Heart left ventricle (tissue), 16 donors: ENCODE measurements around the gene NEUROG3. TPM values are rescaled to one million over a fixed set of nuclear protein-coding genes. Genes with fewer than 3 reads are reported as not detected.

ENCODE experiments used
- ATAC-seq, 4 donors: fragments of 200-7000 bp; cut with Tn5 transposase; one replicate each; pipeline ENCODE4 v1.9.1; 2020 to 2022; ENCODE audit warnings: moderate library complexity in 4 of 4, mild to moderate bottlenecking in 3 of 4, moderate number of reproducible peaks in 1 of 4
- DNase-seq, 5 donors: peaks; one replicate each; pipeline ENCODE4 v3.0.0-alpha.2; 2020
- H3K27ac ChIP-seq, 12 donors: fragments of 200-600 bp; sonication (generic) in 4 of 12; one replicate each; pipeline versions ENCODE4 v1.5.0 to v1.8.0; 2016 to 2022; ENCODE audit warnings: mild to moderate bottlenecking in 2 of 12
- H3K27me3 ChIP-seq, 9 donors: fragments of 200-600 bp; sonication (generic) in 2 of 9; one replicate each; pipeline versions ENCODE4 v1.5.1 to v1.8.0; 2016 to 2022; ENCODE audit warnings: mild to moderate bottlenecking in 3 of 9
- H3K36me3 ChIP-seq, 9 donors: fragments of 200-600 bp; sonication (generic) in 2 of 9; one replicate each; pipeline versions ENCODE4 v1.5.0 to v1.8.0; 2018 to 2022; ENCODE audit warnings: mild to moderate bottlenecking in 2 of 9
- H3K4me1 ChIP-seq, 12 donors: fragments of 200-600 bp; sonication (generic) in 4 of 12; one replicate each; pipeline versions ENCODE4 v1.5.0 to v1.8.0; 2016 to 2022; ENCODE audit warnings: mild to moderate bottlenecking in 3 of 12
- H3K4me3 ChIP-seq, 12 donors: fragments of 200-600 bp; sonication (generic) in 4 of 12; one replicate each; pipeline versions ENCODE4 v1.5.0 to v1.8.0; 2017 to 2022; ENCODE audit warnings: mild to moderate bottlenecking in 9 of 12, moderate library complexity in 4 of 12
- H3K9me3 ChIP-seq, 12 donors: fragments of 200-600 bp; sonication (generic) in 4 of 12; one replicate each; pipeline versions ENCODE4 v1.5.0 to v1.8.0; 2016 to 2022; ENCODE audit warnings: mild to moderate bottlenecking in 1 of 12
- POLR2A ChIP-seq, 2 donors: fragments of 450-650 bp; IDR thresholded peaks; one replicate each; pipeline ENCODE4 v1.6.1; 2017; ENCODE audit warnings: antibody characterized with exemption in 2 of 2, mild to moderate bottlenecking in 2 of 2, moderate library complexity in 2 of 2
- WGBS, 4 donors: extraction: QIAGEN DNeasy Blood & Tissue Kit in 2 of 4; methylation state at CpG; one replicate each; pipeline versions ENCODE4 v1.1.5 to v1.1.7; 2013 to 2018; 5-methylcytosine and 5-hydroxymethylcytosine counted together
- intact Hi-C, 10 donors: fragments of 100-400 bp; cut with DNase I; formaldehyde crosslinking; loops; one replicate each; pipeline versions ENCODE4 v1.11.1 to v1.14.2; 2022
- polyA plus RNA-seq, 2 donors: library from polyadenylated mRNA; stranded (reverse); fragments of 200-250 nt; gene quantifications; one replicate each; pipeline ENCODE4 v1.2.3, GENCODE V29; 2013
- total RNA-seq, 9 donors: library from RNA; depleted of rRNA in 2 of 9; stranded (reverse); fragments of >200 nt in 2 of 9; fragmentation: NEBNext Ultra II Directional in 3 of 9; extraction: Animal tissue kit (Norgen Biotek cat#: 25700) in 3 of 9; gene quantifications; one replicate each; pipeline versions ENCODE4 v1.1.0 to v1.2.4, GENCODE V29; 2016 to 2023
- TF ChIP-seq, protein P1 (sequence below), 12 donors: fragments of 200-600 bp; sonication (generic) in 4 of 12; IDR thresholded peaks; one replicate each; pipeline versions ENCODE4 v1.5.0 to v1.8.0; 2018 to 2022; ENCODE audit warnings: antibody characterized with exemption in 12 of 12, mild to moderate bottlenecking in 5 of 12
- donor health status: ischemic (EF 13 %, LVEDD 7.1; RV severe dilation, severe dysfunction).
- donor health status: healthy with polysubstance abuse.
- donor health status: DM: no; HTN: yes; CAD: no.
- donor health status: DM: no; HTN: no; CAD: no.
- donor health status: ischemic (EF 25% LVEDD 6.9; RV normal size, moderate dysfunction).
- donor health status: ischemic (EF 25% LVEDD 5.7; RV mildly dilated, moderate dysfunction).
- donor health status: healthy.
- donor health status: DM: yes; HTN: yes; CAD: no.
- donor health status: ischemic (EF 35%, LVEDD 5.7; RV mildly dilated, moderate dysfunction).
- donor health status: nonischemic (EF 11% LVEDD 7.7; RV severe dilation, severe dysfunction).
- donor health status: DM: yes; HTN: yes; CAD: no.
- donor health status: PGD.
- donor health status: ischemic (EF 29% LVEDD 5.4; RV normal size, mild dysfunction).
- donor health status: nonischemic (EF 23%, LVEDD 6.1; RV moderate dilation, normal function).

The NEUROG3 gene
- total and polyA plus RNA-seq, 11 donors = not detected

DNA sequence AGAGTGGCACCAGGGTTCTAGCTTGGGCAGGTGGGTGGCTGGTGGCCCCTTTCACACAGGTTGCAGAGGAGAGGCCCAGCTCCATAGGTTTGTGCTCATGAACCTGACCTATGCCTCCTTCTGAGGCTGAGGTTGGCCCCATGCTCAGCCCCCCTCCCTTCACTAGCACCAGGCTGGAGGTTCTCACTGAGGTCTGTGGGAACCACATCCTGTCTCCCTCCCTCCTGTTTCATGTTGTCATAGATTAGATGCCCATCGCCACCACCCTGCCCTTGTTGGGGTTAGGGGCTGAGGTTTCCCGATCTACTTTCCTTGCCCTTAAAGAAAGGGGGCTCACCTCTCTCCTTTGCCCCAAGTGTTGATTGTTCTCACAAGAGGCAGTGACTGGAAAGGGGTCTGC lies 14.7 kb downstream of the NEUROG3 start:
- Histone ChIP-seq H3K9me3 (no peaks in the 10 kb centered on the region), H3K36me3 (no peaks in the 10 kb centered on the region), H3K27ac (no peak overlapping the region), H3K27me3 (peaks cover 0 to 10% (median 0%) of the 10 kb centered on the region in 9 donors), H3K4me1 (no peaks in the 10 kb centered on the region), H3K4me3 (no peak overlapping the region)
- 71 to 91% (median 85%) methylated on average over 2 of the region's 2 CpGs for WGBS, 4 donors
- intact Hi-C loops = no loop called here
- no peak for TF ChIP-seq POLR2A (IDR thresholded peaks at IDR 0.05)
- TF ChIP-seq, protein P1, sequence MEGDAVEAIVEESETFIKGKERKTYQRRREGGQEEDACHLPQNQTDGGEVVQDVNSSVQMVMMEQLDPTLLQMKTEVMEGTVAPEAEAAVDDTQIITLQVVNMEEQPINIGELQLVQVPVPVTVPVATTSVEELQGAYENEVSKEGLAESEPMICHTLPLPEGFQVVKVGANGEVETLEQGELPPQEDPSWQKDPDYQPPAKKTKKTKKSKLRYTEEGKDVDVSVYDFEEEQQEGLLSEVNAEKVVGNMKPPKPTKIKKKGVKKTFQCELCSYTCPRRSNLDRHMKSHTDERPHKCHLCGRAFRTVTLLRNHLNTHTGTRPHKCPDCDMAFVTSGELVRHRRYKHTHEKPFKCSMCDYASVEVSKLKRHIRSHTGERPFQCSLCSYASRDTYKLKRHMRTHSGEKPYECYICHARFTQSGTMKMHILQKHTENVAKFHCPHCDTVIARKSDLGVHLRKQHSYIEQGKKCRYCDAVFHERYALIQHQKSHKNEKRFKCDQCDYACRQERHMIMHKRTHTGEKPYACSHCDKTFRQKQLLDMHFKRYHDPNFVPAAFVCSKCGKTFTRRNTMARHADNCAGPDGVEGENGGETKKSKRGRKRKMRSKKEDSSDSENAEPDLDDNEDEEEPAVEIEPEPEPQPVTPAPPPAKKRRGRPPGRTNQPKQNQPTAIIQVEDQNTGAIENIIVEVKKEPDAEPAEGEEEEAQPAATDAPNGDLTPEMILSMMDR (IDR thresholded peaks at IDR 0.05) = no peak
- DNase-seq (no peak), ATAC-seq (no peak)

DNA sequence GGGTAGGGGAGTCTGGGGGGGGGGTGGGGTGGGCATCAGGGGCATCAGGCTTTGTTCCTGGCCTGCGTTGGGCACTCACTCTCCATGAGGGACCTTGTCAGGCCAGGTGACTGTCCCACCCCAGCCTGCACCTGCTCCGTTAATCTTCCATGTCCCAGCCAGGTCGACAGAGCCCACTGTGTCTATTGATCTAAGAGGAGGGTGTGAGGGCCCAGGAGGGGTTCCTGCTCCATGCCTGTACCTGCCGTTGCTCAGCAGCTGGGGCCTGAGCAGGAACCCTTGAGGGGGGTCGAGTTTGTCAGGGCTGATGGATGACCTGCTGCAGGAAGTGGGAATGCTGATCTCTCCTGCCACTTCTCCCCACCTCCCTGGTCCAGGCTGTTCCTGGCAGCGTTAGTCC lies 18.6 kb downstream of the NEUROG3 start:
- no peaks in the 10 kb centered on the region for H3K36me3 ChIP-seq
- H3K27me3 ChIP-seq = peaks cover 0 to 6% (median 0%) of the 10 kb centered on the region in 9 donors
- H3K27ac ChIP-seq = no peak overlapping the region
- ATAC-seq (no peak), DNase-seq (no peak)
- H3K9me3 ChIP-seq = peaks cover 0 to 20% (median 15%) of the 10 kb centered on the region in 12 donors
- TF ChIP-seq, protein P1 (IDR thresholded peaks at IDR 0.05) = no peak
- TF ChIP-seq POLR2A (IDR thresholded peaks at IDR 0.05) = no peak
- no peak overlapping the region for H3K4me3 ChIP-seq
- 33 to 39% (median 37%) methylated on average over 4 to 6 of the region's 6 CpGs for WGBS, 4 donors
- H3K4me1 ChIP-seq = no peaks in the 10 kb centered on the region
- intact Hi-C loops = no loop called here

DNA sequence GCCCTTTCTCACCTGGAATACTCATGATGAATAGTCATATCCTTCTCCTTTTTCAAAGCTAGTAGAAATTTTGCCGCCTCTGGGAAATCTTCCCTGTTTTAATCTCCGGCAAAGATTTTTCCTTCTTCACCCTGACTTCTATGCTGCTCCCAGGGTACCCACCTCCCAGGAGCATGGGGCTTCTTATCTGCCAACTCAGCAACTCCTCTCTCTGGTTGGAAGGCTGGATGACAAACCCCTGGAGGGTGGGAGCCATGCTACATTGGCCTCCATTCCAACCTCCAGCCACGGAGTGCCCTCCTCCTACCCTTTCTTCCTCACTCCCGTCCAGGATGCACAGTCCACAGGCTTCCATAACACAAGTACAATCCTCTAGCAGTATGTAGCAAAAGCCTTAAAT lies 19.9 kb downstream of the NEUROG3 start:
- Histone ChIP-seq H3K4me1 (no peaks in the 10 kb centered on the region), H3K27ac (no peak overlapping the region), H3K4me3 (no peak overlapping the region), H3K27me3 (peaks cover 0 to 6% (median 0%) of the 10 kb centered on the region in 9 donors), H3K36me3 (no peaks in the 10 kb centered on the region), H3K9me3 (peaks cover 0 to 32% (median 26%) of the 10 kb centered on the region in 12 donors)
- intact Hi-C loops = no loop called here
- no peak for DNase-seq
- WGBS, 4 donors = 73 to 82% (median 79%) methylated on average over 4 of the region's 4 CpGs
- ATAC-seq = no peak
- TF ChIP-seq POLR2A (IDR thresholded peaks at IDR 0.05) = no peak
- TF ChIP-seq, protein P1 (IDR thresholded peaks at IDR 0.05) = no peak

DNA sequence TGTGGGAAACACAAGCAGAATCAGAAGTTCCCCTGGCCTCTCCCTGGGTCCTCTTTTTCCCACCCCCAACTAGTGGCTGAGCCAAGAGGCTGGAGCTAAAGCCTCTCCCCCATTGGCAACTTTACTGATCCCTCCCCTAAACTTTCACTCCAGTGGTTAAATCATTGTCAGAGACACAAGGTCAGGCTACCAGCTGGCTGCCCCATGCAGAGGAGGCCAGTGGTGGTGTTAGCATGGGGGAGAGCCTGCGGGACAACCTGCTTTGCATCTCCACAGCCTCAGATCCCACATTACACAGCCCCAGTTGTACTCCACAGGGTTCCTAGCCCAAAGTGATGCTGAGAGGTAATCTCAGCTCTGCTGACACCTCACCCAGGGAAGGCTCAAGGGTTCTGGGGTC lies 21.0 kb downstream of the NEUROG3 start:
- Histone ChIP-seq H3K27me3 (peaks cover 0 to 6% (median 0%) of the 10 kb centered on the region in 9 donors), H3K9me3 (peaks cover 0 to 36% (median 28%) of the 10 kb centered on the region in 12 donors), H3K27ac (no peak overlapping the region), H3K36me3 (no peaks in the 10 kb centered on the region), H3K4me3 (no peak overlapping the region), H3K4me1 (no peaks in the 10 kb centered on the region)
- DNase-seq (no peak), ATAC-seq (no peak)
- WGBS, 4 donors = 0 to 10% (median 5%) methylated on average over 1 of the region's 1 CpG
- intact Hi-C loops = no loop called here
- no peak for TF ChIP-seq POLR2A (IDR thresholded peaks at IDR 0.05)
- TF ChIP-seq, protein P1 (IDR thresholded peaks at IDR 0.05) = no peak
